Kidney tubule cell (primary cell): Measurements from ENCODE around the gene SHD.
"Not testable (repeated sequence)": the region's sequence is repeated elsewhere in the genome, so short reads cannot be mapped to it uniquely, and the experiment has no call there.

Experiments used
- DNase-seq: peaks from one replicate; pipeline ENCODE4 v3.0.0-alpha.2; 2018; ENCODE audit warnings: low spot score

SHD gene

DNA sequence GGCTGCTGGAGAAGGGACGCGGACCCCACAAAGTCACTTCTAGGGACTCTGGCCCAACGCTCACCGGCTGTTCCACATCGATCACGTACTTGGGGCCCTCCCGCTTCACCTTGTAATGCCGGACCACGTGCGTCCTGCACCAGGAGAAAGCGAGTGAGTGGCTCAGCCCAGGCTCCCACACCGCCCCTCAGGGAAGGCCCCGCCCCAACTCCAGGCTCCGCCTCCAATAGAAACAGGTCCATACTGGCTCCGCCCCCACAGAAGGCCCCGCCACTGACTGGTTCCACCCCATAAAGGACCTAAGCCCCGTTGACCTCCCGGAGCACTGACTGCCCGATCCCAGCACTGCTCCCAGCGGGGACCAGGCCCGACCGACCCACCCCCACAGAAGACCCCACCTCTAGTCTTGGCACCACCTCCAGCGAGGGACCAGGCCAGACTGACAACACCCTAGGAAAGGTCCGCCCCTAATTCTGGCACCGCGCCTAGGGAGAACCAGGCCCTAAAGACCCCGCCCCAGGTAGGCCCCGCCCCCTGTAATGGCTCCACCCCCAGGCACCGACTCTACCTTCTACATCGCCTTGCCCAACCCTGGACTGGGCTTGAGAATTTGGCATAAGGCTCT, 48.3 kb downstream of the SHD start:
- DNase-seq: peak; percentile 27

DNA sequence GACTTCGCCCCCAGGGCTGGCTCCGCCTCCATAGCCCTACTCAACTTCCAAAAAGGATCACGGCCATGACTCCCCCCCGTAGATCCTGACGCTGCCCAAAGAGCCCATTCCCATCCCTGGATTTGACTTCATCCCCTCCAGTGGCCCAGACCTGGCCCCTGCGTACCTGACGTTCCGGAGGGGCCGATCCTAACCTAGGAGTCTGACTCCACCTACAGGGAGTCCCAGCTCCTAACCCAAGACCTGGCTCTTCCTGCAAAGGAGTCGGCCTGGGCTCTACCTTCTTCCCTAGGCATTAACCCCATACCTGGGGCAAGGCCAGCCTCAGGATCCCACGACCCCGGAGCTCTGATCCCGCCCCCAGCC, 48.8 kb downstream of the SHD start:
- no peak for DNase-seq

DNA sequence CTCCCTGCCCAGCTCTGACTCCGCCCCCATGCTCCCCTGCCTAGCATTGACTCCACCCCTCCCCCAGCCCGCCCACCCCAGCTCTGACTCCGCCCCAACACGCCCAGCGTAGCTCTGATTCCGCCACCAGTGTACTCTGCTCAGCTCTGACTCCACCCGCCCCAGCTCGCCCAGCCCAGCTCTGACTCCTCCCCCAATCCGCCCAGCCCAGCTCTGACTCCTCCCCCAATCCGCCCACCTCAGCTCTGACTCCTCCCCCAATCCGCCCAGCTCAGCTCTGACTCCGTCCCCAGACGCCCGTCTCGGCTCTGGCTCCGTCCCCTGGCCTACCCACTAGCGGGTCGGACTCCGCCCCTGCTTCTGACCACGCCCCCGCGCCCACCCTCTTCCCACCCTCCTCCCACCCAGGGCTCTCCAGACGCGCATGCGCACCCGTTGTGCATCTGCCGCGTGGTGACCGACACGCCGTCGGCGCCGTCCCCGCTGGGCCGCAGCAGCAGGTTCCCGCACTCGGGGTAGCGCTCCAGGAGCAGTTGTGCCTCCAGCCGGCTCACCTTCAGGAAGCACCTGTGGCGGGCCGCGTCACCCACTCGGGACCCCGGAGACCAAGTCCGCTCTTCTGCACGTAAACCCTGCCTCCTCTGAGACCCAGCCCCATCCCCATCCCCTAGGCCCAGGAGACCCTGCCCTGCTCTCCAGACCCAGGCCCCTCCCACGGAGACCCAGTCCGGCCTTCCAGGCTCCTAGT, 49.4 kb downstream of the SHD start:
- peak; percentile 89 for DNase-seq

DNA sequence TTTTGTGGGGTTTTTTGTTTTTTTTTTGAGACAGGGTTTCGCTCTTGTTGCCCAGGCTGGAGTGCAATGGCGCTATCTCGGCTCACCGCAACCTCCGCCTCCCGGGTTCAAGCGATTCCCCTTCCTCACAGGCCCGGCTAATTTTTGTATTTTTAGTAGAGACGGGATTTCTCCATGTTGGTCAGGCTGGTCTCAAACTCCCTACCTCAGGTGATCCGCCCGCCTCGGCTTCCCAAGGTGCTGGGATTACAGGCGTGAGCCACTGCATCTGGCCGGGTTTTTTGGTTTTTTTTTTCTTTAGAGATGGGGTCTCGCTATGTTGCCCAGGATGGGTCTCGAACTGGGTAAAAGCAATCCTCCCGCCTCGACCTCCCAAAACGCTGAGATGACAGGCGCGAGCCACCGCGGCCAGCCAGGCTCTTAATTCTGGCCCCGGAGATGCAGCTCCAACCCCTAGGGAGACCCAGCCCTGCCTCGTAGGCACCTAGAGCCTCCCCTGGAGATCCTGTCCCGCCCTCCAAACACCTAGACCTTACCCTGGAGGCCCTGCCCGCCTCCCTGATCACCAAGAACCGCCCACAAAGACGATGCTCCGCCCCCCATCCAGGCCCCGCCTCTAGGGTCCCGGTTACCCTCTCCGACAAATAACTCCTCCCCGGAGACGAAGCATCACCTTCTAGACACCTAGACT, 50.1 kb downstream of the SHD start:
- not testable (repeated sequence) for DNase-seq

DNA sequence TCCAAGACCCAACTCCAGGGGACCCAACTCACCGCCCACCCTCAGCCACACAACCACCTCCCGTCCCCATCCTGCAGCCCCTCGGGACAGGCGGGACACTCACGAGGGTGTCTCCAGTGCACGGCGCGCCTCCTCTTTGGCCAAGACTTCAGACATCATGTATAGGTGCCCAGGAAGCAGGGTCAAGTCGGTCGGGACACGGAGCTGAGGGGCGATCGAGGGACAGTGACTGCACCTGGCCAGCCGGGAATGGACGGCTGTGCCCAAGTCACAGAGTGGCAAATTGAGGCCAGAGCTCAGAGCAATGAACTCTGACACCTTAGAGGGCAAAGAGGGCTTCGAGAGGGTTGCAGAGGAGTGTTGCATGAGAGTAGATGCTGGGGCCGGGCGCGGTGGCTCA, 50.8 kb downstream of the SHD start:
- no peak for DNase-seq

DNA sequence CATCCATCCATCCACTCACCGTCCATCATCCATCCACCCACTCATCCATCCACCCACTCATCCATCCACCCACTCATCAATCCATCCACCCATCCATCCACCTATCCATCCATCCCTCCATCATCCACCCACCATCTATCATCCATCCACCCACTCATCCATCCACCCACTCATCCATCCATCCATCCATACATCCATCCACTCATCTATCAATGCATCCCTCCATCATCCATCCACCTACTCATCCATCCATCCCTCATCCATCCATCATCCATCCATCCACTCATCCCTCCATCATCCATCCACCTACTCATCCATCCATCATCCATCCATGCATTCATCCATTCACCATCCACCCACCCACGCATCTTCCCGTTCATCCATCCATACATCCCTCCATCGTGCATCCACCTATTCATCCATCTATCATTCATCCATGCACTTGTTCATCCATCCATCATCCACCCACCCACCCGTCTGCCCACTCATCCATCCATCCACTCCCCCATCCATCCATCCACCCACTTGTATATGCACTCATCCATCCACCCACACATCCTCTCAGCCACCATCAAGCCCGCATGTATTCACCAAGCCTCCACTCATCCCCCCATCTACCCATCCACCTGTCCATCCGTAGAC, 56.0 kb downstream of the SHD start:
- no peak for DNase-seq

DNA sequence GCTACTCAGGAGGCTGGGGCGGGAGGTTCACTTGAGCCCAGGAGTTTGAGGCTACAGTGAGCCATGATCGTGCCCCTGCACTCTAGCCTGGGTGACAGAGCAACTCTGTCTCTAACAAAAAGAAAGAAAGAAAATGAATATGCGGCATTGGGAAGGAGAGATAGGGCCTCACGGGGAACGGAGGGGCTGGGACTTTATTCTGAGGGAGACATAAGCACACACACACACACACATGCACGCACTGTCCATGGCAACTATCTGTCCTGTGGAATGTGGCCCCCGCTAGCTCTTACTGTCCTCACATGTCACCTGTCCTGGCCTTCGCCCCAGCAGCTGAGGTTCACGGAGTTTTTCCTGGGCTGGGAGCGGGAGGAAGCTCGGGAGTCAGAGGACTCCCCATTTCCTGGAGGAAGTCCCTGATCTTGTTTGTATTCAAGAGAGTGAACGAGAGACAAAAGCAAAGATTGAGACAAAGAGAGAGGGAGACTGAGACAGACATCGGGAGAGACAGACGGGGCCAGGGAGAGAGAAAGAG, 58.9 kb downstream of the SHD start:
- peak; percentile 44 for DNase-seq

DNA sequence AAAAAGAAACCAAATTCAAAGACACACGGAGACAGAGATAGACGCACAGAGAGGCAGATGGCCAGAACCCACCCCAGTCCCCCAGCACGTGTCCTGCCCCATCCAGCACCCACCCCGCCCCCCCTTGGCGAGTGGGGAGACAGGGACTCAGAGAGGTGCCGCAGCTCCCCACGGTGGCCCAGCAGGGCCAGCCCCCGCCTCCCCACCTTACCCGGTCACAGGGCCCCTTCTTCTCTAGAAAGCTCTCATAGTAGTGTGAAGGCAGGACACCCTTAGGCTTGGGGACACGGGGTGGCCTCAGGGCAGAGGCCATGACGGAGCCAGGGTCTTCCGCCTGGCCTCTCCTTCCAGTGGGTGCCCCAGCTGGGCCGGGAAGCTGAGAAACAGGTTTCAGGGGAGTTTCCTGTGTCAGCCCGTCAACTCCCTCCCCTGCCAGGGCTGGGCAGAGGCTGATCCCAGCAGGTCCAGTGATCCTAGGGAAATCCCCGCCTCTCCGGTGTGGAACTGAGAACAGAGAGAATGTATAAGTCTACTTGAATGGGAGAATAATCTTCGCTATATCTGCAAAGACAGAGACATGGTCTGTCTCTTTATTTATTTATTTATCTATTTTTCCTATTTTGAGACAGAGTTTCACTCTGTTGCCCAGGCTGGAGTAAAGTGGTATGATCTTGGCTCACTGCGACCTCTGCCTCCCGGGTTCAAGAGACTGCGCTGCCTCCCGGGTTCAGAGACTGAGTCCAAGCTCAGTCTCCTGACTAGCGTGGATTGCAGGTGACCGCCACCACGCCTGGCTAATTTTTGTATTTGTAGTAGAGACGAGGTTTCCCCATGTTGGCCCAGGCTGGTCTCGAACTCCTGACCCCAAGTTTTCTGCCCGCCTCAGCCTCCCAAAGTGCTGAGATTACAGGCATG, 59.6 kb downstream of the SHD start, which contains the start of gene STAP2:
STAP2 (minus strand) TSS at position 387 of the 915 bp plus-strand sequence; CDS start at position 313, 74 bp downstream.
- DNase-seq: peak; percentile 84
